Left renal cortex interstitium (tissue), 4 donors: ENCODE data around the gene HHEX. TPM values are rescaled to one million over a fixed set of nuclear protein-coding genes. Genes with fewer than 3 reads are reported as not detected.
A peak's percentile ranks its signal among the peaks of the same experiment; 100 is the strongest.

Source experiments
- DNase-seq, 4 donors: peaks; one replicate each; pipeline ENCODE4 v3.0.0-alpha.2; 2013; ENCODE audit warnings: low read depth in 4 of 4, low spot score in 2 of 4, missing footprints in 1 of 4
- polyA plus RNA-seq, 4 donors: library from polyadenylated mRNA; unstranded; fragments of 120-200 nt; gene quantifications; one replicate each; pipeline ENCODE4 v1.2.1, GENCODE V29; 2013; ENCODE audit not compliant: insufficient read length in 4 of 4

HHEX gene
- polyA plus RNA-seq, 4 donors = 7.8 to 9.5 (median 8.4) TPM

DNA sequence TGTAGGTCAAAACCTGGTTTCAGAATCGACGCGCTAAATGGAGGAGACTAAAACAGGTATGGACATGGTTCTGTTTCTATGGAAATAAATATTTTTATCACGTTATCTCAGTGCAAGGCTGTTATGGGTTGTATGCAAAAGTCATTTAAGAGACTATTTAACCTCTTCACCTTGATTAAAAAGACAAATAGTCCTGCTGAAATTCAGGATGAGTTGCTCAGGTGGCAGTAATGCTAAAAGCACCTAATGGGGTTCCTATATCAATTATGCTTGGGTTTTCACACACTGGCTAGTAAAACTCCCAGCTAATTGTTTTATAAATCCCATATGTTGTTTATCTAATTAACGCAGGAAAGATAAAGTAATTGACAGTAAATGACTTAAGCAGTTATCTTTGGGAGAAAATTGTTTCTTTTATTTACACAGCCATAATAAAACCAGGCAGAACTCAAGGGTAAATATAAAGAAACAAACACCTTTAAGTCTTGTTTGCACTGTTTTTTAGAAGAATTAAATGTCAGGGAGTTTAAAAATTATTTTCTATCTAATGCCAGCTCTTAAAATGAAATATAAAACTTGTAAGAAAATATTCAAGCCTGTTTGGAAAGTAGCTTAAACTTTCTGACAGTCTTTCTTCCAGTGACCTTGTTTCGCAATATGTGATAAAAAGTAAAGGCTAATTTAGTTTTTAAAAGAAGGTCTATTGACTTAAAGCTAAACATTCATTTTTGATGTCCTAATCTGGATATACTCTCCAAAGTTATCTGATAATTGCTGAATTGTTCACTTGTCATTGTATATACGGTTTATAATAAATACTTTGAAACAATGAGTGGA, 3.2 kb downstream of the HHEX start:
- no peak for DNase-seq

DNA sequence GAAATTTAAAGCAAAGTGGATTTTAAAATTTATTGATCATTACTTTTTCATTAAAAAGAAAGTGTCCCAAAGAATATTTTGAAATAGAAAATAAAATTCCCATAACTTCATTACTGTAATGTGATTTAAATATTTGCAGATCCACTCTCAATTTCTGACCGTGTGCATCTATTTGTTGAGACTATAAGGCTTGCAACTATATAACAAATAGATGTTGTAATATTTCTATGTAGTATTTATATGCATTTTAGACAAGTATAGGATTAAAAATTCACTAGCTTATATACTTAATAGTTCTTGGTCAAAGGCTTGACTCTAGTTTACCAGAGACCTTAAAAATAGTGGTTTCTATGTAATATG, 3.8 kb downstream of the HHEX start:
- no peak for DNase-seq

DNA sequence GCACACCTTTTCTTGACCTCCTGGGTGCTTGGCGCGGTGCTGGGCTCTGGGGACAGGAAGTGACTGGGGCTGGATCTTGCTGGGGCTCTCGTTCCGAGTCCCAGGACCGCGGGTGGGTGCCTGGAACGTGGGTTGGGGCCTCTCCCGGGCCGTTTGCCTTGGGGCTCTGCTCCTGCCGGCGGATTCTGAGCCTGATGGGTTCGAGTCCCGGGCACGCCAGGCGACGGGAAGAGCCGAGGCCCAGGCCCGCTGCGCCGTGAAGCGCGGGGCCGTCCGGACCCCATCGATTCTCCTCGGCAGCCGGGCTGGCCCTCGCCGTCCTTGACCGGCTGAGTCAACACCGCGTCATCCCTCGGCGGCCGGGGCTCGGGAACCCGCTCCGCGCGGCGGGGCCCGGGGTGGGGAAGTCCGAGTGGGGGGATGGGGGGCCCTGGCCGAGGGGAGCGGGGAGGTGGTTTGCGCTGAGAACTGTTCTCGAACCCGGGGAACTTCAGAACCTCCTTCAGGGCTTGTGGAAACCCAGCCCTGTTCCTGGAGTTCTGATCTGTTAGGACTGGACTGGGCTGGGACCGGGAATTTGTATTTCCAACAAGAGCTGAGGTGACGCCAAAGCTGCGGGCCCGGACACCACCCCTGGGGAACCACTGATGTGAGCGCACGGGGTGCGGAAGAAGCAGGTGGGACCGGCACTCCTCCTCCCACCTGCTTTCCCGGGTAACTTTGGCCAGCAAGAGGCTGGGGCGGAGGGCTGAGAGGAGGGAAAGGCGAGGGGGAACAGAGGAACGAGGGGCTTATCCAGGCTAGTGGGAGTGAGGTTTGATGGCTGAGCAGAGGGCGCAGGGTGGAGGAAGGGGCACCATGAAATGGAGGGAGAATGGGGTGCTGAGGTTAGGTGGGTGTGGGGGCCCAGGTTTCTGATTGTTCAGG, 6.2 kb downstream of the HHEX start:
- DNase-seq = peak in 1 of 4 donors; percentile 12

DNA sequence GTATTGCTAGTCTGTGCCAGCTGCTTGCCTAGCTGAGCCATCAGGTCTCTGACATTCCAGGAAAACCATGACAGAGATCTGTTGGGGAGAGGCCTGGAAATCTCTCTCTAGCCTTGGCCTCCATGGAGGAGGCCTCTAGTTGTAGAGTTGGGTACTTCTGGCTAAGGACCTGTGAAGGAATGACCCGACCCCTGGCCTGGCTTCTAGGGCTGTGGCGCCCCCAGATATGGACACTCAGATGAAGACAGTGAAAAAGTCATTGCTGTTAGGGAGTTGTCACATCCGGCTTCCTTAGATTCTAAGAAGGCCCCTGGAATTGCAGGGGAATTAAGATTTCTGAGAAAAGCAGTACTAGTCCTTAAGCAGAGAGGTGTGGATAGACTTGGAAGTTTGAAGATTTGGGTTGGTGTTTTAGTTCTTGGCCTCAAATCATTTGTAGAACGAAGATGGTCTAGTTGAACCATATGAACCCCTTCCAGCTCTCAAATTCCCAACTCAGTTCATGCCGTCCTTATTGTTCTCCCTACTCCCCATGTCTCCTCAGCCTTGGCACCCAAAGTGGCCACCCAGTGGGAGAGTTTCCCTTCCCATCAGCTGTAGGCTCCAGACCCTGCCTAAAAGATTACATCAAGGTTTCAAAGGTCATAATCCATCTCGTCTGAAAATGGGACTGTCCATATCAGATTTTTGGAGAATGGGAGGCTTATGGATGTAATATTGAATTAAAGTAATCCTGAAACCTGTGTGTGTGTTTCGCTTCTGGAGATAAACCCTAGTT, 7.0 kb downstream of the HHEX start:
- DNase-seq = no peak

DNA sequence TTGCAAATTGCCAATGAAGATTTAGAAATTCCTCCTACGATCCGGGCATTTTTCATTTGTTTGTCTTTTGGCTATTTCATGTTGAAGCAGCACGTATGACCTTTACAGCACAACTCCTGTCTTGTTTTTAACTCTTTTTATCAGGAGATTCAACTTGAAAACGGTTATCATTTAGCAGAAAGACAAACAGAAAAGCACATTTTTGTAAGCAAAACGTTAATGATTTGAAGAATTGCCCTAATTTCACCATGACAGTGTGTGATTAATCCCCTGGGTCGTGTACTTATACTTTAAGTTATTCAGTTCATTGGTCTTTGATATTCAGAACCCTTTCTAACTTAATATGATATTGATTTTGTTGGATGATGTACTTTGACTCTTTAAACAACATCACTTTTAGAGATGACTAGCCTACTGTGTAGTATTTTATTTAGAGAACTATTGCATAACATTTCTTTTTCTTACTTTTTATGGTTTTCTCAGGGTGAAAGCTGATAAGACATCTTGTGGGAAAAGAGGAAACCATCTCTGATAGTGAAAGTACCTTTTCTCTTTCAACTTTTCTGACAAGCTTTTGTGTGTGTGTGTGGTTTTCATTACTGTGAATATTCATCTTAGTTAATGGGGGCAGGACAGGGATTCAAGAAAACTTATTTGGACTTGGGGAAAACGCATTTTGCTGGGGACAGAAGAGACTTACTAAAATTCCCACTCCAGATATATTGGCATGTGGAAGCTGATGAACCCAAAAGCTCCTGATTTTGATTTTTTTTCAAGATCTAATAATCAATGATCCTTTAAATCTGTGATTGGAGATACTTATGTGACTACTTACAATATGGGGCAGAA, 8.1 kb downstream of the HHEX start:
- DNase-seq = no peak

DNA sequence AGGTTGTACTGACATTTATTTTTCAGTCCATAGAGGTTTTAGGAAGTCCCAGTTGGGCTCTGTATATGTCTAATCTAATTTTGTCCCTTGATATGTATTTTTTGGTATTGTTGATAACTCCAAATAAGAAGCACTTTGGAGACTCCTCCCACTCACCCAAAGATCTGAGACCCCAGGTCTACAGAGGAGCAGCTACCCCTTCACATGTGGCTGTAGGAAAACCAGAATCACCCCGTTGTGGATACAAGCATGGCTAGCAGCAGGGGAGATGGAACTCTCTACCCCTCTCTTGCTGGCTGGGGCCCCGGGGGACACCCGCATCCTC, 9.4 kb downstream of the HHEX start:
- DNase-seq = no peak

DNA sequence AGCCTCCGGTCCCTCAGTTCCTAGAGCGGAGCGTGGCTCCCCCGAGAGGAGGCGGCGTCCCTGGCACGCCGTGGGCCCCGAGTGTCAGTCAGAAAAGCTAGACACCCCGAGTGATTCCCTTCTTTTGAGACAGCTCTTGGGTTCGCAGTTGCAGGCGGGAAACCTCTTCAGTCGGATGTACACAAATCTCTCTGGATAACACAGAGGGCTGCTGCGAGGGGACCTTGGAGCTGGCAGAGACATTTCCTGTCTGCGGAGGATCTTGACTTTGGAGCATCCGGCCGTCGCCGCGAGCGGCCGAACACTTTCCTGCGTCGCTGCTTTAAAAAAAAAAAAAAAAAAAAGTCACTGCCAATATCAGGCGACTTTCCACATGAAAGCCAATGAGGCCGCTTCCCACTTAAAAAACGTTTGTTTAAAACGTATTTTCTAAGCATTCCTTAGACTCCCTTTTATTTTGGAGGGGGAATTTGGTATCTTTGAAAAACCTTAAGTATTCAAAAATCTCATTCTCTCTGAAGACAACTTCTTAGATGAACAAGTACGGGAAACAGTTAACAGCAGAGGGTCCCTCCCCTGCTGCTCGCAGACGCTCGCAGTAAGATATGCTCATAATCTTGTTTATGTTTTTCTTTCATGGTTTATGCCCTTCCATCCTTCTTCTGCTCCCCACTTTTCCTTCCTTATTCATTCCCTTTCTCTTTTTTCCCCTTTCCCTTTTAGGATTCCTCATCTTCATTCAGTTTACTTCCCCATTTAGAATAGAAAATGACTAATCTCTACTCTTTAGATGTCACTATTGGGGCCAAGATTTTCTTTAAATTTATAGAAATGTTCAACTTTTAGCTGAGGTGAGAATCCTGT, 10.0 kb downstream of the HHEX start:
- DNase-seq = peak in 1 of 4 donors; percentile 13

DNA sequence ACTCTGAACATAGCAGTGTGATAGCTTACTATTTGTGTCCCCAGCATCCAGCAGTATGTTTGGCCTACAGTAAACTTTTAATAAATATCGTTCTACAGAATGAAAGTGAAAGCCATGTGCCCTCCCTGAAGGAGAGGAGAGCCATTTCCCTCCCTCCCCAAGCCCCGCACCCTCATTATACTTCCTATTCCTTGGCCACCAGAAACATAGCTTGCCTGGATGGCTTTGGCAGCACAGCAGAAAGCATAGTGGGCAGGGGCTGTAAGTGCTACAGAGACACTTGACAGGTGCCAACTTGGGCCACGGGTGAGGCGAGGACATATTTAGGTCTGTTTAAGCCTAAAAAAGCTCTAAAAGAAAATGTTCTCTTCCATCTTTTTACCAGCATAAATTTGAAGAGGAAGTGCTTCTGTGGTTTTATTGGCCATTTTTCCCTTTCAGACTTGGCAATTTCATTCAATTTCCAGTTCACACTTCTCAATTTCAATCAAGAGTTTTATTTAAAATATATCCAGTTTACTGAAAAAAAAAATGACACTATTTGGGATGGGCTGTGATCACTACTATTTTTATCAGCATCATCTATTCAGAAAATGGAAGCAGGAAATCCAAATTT, 12.7 kb downstream of the HHEX start:
- DNase-seq = no peak

DNA sequence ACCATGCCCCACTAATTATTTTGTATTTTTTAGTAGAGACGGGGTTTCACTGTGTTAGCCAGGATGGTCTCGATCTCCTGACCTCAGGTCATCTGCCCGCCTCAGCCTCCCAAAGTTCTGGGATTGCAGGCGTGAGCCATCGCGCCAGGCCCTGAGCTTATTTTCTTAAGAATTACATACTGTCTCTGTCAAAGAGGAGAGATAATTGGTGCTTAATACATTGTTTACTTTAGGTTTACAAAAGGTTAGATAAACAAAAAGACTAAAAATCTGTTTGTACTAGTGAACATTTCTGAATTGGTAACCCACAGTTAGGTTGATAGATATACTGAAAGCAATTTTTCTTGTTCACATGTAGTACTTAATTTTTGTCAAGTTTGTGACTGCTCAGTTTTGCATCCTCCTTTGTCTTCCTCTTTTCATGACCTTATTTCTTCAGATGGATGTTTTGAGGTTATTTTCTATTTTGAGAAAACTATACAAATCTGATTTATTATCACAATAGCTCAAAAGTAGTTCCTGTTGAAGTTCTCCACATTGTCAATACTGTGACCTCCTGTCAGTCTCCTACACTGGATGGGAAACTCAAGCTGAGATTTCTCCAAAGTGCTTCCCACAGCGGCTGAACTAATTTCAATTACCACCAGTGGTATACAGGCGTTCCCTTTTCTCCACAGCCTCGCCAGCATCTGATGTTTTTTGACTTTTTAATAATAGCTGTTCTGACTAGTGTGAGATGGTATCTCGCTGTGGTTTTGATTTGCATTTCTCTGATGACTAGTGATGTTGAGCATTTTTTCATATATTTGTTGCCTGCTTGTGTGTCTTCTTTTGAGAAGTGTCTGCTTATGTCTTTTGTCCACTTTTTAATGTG, 22.5 kb downstream of the HHEX start:
- no peak for DNase-seq

DNA sequence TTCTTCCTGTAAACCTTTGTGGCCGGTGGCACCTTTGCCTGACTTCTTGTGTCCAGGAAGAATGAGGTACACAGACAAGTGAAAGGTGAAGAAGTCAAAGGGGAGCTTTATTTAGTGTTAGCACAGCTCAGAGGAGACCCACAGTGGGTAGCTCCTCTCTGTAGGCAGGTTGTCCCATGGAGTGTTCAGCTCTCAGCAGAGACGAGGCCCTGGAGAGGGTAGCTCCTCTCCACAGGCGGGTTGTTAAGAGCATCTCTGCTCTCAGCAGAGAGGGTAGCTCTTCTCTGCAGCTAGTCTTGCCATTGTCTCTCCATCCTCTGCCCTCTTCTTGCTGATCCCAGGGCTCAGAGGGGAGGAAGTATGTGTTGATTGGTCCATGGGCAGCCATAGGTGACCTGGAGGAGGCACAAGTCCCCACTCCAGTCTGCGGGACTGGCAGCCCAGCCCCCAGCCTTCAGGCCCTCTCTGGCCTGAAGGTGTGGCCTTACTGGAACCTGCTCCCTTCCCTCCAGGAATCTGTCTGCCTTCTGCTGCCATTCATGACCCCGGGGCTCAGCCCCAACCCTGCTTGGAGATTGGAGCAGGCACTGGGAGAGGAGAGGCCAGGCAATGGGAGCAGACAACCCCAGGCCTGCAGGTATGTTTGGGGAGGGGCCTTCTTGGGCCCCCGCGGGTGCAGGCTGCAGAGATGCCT, 24.5 kb downstream of the HHEX start:
- DNase-seq = no peak

DNA sequence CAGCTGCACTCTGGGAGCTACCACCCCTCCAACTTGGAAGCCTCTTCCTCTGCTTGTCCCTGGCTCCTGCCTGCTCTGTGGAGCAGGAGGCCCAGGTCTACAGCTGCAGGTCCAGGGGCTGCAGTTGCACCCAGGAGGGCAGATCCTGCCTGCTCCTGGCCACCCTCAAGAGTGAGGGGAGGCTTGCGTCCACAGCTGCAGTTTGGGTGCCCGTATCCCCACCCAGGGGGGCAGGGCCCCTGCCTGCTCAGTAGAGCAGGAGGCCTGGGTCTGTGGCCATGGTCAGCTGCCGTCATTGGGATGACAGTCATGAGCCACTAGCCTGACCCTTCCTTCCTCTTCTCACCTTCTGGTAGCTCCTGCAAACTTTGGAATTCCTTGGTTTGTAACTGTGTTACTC, 25.1 kb downstream of the HHEX start:
- DNase-seq = no peak

DNA sequence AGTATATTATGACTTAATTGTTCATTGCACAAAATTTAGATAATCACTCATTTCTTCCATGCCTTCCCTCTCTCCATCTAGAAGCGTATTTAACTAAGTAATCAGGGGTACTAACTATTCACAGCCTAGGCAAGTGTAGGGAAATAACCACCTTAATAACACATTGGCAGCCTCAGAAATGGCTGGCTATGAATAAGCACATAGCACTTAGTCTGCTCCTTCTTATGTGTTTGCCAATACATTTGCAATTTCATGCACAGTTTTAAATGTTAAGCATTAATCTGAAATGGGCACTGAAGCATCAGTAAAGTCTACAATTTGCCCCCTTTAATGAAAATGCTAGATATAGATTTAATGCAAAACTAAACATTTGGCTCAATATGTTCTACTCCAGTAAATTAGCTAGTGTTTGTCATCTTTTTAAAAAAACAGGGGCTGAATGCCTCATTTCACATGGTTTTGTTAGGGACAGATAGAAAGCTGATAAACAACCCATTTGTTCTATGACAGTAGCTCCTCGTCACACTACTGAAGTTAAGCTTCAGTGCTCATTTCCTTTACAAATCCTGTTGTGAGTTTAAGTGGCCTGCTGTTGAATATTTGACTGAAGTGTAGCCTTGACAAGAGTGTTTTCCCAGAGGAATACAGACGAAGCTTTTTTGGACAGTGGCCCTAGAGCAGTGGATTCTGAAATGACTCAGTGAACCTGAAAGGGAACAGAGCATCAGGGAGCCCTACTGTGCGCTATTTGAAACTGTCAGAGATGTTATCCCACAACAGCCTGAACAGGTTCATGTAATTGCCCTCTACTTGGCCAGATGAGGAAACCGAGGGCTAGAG, 30.5 kb downstream of the HHEX start:
- no peak for DNase-seq

DNA sequence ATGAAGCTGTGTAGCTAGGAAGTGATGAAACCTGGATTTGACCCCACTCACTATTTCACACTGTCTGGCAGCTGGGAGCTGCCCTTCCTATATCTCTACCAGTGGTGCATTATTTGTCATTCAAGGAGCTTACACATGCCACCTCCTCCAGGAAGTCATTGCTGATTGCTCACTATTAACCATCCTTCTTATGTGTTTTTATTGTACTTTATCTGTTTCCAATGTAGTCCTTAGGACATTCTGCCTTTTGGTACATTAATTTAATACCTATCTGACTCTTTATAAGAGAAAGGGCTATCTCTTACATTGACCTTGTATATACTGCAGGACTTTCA, 31.0 kb downstream of the HHEX start:
- DNase-seq = no peak

DNA sequence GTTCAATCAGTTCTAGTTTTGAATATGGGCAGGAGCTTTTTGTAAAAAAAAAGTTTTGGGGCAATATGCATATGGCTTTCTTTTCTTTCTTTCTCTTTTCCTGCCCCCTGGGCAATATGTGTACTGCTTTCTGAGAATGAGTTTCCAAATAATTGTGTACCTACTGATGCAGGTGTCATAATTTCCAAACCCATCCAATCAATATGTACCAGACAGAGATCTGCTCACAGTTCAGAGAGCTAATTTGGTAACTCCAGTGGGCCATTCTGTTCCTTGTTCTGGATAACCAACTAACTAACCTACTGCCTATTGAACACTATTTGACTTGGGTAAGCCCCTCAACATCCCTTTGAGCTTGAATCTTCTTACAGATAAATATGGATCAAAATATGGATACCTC, 32.6 kb downstream of the HHEX start:
- no peak for DNase-seq

DNA sequence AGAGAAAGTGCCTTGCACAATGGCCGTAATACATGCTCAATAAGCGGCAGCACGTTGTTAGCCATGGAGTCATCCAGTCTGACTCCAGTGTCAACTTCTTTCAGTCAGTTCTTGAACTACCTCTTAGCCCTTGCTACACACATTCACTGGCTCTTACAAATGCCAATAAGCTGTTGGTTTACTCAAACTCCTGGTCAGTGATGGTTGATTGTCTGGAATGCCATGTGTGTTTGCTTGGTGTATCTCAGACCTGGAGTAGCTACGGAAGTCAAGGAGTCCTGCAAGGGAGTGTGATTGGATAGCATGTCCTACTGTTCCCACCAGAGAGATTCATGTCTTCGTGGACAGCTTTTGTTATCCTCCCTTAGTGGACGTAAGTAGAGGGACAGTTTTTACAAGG, 37.4 kb downstream of the HHEX start:
- DNase-seq = no peak

DNA sequence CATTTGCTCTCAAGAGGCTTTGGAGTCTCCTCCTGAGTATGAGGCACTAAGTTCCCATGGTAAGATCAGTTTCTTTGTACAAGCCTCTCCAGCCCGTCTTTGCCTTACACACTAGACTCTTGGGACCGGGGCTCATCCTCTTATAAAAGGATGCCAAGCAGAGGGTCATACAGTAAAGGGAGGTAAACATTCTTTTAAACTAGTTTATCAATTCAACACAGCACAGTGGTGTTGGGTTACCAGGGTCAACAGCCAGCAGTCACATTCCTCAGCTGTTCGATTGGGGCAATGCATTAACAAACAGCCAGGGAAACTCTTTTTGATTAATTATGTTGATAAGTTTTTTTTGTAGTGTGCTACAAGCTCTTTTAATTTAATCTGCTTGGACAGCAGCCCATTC, 37.8 kb downstream of the HHEX start:
- no peak for DNase-seq

DNA sequence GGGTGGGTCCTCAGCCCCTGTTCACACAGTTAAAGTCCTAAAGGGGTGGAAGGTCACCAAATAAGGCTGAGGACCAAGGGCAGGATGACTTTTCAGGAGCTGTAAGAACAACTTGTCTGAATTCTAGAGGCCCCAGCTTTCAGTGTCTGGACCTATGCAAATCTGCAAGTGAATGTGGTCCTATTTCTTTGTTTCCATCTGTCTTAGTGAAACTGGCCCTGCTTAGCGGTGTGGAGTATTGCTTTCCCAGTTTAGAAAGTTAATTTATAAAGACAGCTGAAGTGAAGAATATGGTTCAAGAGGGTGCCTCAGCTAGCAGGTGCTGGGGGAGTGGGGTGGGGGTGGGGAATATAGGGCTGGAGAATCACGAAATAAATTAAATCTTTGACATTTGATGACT, 40.1 kb downstream of the HHEX start:
- DNase-seq = no peak
